GM12892 (cell line): ENCODE data around the gene PEX10.

Source experiments
- POLR2A ChIP-seq: IDR thresholded peaks from 2 replicates; pipeline ENCODE4 v1.6.1; 2011; ENCODE audit warnings: low read depth, low read length, control low read depth
- POLR2AphosphoS5 ChIP-seq: IDR thresholded peaks from 2 replicates; pipeline ENCODE4 v1.6.1; 2011; ENCODE audit warnings: low read depth, low read length, control low read depth
- TAF1 ChIP-seq: IDR thresholded peaks from 2 replicates; pipeline ENCODE4 v1.6.1; 2011; ENCODE audit warnings: low read depth, mild to moderate bottlenecking, control low read depth, low read length, borderline replicate concordance

DNA sequence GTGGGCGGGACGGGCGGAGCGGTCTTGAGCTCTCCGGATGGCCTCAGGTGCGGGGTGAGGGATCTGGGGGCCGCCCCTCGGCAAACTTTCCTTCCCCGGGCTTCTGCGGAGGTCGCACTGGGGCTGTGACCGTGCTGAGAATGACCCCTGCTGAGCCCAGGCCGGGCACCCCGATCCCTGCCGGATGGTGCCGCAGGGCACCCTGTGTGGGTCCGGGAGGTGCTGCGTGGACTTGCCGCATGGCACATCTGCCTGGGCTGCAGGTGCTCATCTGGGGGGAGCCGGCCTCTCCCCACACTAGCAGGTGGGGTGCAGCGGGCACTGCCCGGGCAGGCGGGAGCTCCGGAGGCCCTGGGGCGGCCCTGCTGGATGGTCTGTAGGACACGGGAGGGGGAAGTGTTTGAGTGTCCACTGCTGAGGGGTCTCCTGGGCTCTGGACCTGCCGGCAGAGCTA is 31.8 kb upstream of the PEX10 start:
- TF ChIP-seq POLR2AphosphoS5 (no peak), POLR2A (no peak), TAF1 (no peak)
